Liver (tissue), 9 donors: ENCODE data around the gene PHF2. TPM values are rescaled to one million over a fixed set of nuclear protein-coding genes. Genes with fewer than 3 reads are reported as not detected.
A peak's percentile ranks its signal among the peaks of the same experiment; 100 is the strongest.

Experiments
- DNase-seq: peaks from one replicate; pipeline ENCODE4 v3.0.0-alpha.2; 2017; ENCODE audit warnings: low spot score
- H3K27ac ChIP-seq, 2 donors: one replicate each; pipeline ENCODE4 v1.7.0; 2013; ENCODE audit warnings: inconsistent platforms in 2 of 2, low read length in 2 of 2, control low read depth in 1 of 2, low read depth in 1 of 2, mild to moderate bottlenecking in 1 of 2
- H3K27me3 ChIP-seq, 4 donors: one replicate each; pipeline versions ENCODE4 v1.6.1 to v1.7.0; 2013; ENCODE audit warnings: low read length in 3 of 4, inconsistent platforms in 1 of 4, mild to moderate bottlenecking in 1 of 4, moderate library complexity in 1 of 4; ENCODE audit not compliant: control insufficient read depth in 4 of 4, insufficient read depth in 4 of 4
- H3K36me3 ChIP-seq, 4 donors: one replicate each; pipeline versions ENCODE4 v1.6.1 to v1.7.0; 2013; ENCODE audit warnings: low read length in 3 of 4, mild to moderate bottlenecking in 3 of 4, low read depth in 1 of 4, moderate library complexity in 1 of 4; ENCODE audit not compliant: control insufficient read depth in 4 of 4, insufficient read depth in 3 of 4
- H3K4me1 ChIP-seq, 4 donors: one replicate each; pipeline versions ENCODE4 v1.6.1 to v1.7.0; 2013; ENCODE audit warnings: low read length in 3 of 4, mild to moderate bottlenecking in 3 of 4, moderate library complexity in 1 of 4; ENCODE audit not compliant: control insufficient read depth in 4 of 4, insufficient read depth in 4 of 4
- H3K4me3 ChIP-seq, 3 donors: one replicate each; pipeline versions ENCODE4 v1.6.1 to v1.7.0; 2013; ENCODE audit warnings: low read length in 3 of 3, control low read depth in 1 of 3, low read depth in 1 of 3, mild to moderate bottlenecking in 1 of 3
- H3K9ac ChIP-seq, 2 donors: one replicate each; pipeline ENCODE4 v1.7.0; 2013; ENCODE audit warnings: low read length in 2 of 2, mild to moderate bottlenecking in 2 of 2, moderate library complexity in 2 of 2, control low read depth in 1 of 2, low read depth in 1 of 2
- H3K9me3 ChIP-seq, 4 donors: one replicate each; pipeline versions ENCODE4 v1.6.1 to v1.7.0; 2013; ENCODE audit warnings: low read length in 3 of 4; ENCODE audit not compliant: control insufficient read depth in 4 of 4
- ATF3 ChIP-seq: IDR thresholded peaks from 2 replicates; pipeline ENCODE4 v1.6.1; 2016; ENCODE audit warnings: antibody characterized with exemption
- CTCF ChIP-seq: fragments of 150-350 bp; IDR thresholded peaks from 2 replicates; pipeline ENCODE4 v1.5.1; 2017; ENCODE audit warnings: improper control_type of control experiment, low read depth, low read length; ENCODE audit not compliant: missing input control
- FOXA1 ChIP-seq: IDR thresholded peaks from 2 replicates; pipeline ENCODE4 v1.6.1; 2016; ENCODE audit warnings: antibody characterized with exemption
- FOXA2 ChIP-seq: IDR thresholded peaks from 2 replicates; pipeline ENCODE4 v1.6.1; 2016; ENCODE audit warnings: antibody characterized with exemption
- GABPA ChIP-seq, 2 donors: IDR thresholded peaks in 1 of 2; conservative IDR thresholded peaks in 1 of 2; 2 replicates each; pipeline ENCODE4 v1.6.1; 2016; ENCODE audit warnings: antibody characterized with exemption in 2 of 2, mild to moderate bottlenecking in 1 of 2, moderate library complexity in 1 of 2
- HNF4G ChIP-seq: IDR thresholded peaks from 2 replicates; pipeline ENCODE4 v1.6.1; 2016; ENCODE audit warnings: antibody characterized with exemption
- JUND ChIP-seq, 2 donors: IDR thresholded peaks; 2 replicates each; pipeline ENCODE4 v1.6.1; 2016; ENCODE audit warnings: antibody characterized with exemption in 2 of 2
- MAX ChIP-seq: IDR thresholded peaks from 2 replicates; pipeline ENCODE4 v1.6.1; 2016; ENCODE audit warnings: antibody characterized with exemption
- NR2F2 ChIP-seq: IDR thresholded peaks from 2 replicates; pipeline ENCODE4 v1.6.1; 2016; ENCODE audit warnings: antibody characterized with exemption
- RAD21 ChIP-seq, 2 donors: IDR thresholded peaks; 2 replicates each; pipeline ENCODE4 v1.6.1; 2016; ENCODE audit warnings: antibody characterized with exemption in 2 of 2, mild to moderate bottlenecking in 2 of 2
- RXRA ChIP-seq, 2 donors: IDR thresholded peaks; 2 replicates each; pipeline ENCODE4 v1.6.1; 2017 to 2018; ENCODE audit warnings: antibody characterized with exemption in 2 of 2, mild to moderate bottlenecking in 1 of 2
- SP1 ChIP-seq: IDR thresholded peaks from 2 replicates; pipeline ENCODE4 v1.6.1; 2018; ENCODE audit warnings: antibody characterized with exemption, mild to moderate bottlenecking
- TAF1 ChIP-seq: conservative IDR thresholded peaks from 2 replicates; pipeline ENCODE4 v1.6.1; 2016; ENCODE audit warnings: antibody characterized with exemption, mild to moderate bottlenecking
- YY1 ChIP-seq: IDR thresholded peaks from 2 replicates; pipeline ENCODE4 v1.6.1; 2016; ENCODE audit warnings: antibody characterized with exemption, mild to moderate bottlenecking
- WGBS: extraction: QIAGEN DNeasy Blood & Tissue Kit; methylation state at CpG from one replicate; pipeline ENCODE4 v1.1.7; 2013; 5-methylcytosine and 5-hydroxymethylcytosine counted together
- polyA plus RNA-seq, 2 donors: library from polyadenylated mRNA; stranded (reverse) in 1 of 2; unstranded in 1 of 2; fragments of 200-250 nt in 1 of 2; fragments of >200 nt in 1 of 2; fragmentation: Nextera tagmentation in 1 of 2; extraction: Ambion mirVana in 1 of 2; gene quantifications; one replicate each; pipeline versions ENCODE4 v1.2.1 to v1.2.3, GENCODE V29; 2013 to 2015
- total RNA-seq, 2 donors: library from RNA; depleted of rRNA; stranded (reverse); fragments of >200 nt; gene quantifications; one replicate each; pipeline ENCODE4 v1.2.3, GENCODE V29; 2014
- TF ChIP-seq, protein P1 (sequence below): IDR thresholded peaks from 2 replicates; pipeline ENCODE4 v1.6.1; 2016; ENCODE audit warnings: antibody characterized with exemption, mild to moderate bottlenecking
- TF ChIP-seq, protein P2 (sequence below): IDR thresholded peaks from 2 replicates; pipeline ENCODE4 v1.6.1; 2016; ENCODE audit warnings: antibody characterized with exemption
- donor health status: healthy.
- donor health status: healthy.
- donor health status: healthy.
- donor health status: healthy.
- donor health status: healthy.

Gene PHF2
- total and polyA plus RNA-seq, 4 donors, result 2.3 to 8.6 (median 6.7) TPM

DNA sequence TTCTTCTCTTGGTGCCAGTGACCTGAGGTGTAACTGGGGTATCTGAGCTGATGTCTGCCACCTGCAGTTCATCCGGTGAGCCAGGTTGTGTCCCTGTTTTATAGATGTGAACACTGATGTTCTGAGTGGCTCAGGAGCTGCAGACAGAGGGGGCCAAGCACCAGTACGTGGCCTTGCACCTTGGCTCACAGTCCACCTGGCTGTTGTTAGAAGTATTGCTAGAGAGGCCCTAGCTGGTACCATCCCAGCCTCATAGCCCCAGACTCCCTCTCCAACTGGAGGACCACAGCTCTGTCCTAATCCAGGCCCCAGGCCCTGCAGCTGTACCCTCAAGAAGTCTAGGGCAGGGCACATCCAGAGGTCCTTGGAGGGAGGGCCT is 16.2 kb downstream of the PHF2 start:
- Histone ChIP-seq H3K4me3 (no peak overlapping the region), H3K9ac (no peak overlapping the region), H3K27ac (no peak overlapping the region), H3K36me3 (no peaks in the 10 kb centered on the region), H3K4me1 (peaks cover 0 to 3% (median 0%) of the 10 kb centered on the region in 4 donors), H3K27me3 (no peaks in the 10 kb centered on the region), H3K9me3 (no peaks in the 10 kb centered on the region)
- 83% methylated on average over 2 of the region's 2 CpGs for WGBS
- no peak for TF ChIP-seq JUND (IDR thresholded peaks at IDR 0.05)
- no peak for TF ChIP-seq NR2F2
- TF ChIP-seq HNF4G, result no peak
- no peak for TF ChIP-seq CTCF
- TF ChIP-seq, protein P1, sequence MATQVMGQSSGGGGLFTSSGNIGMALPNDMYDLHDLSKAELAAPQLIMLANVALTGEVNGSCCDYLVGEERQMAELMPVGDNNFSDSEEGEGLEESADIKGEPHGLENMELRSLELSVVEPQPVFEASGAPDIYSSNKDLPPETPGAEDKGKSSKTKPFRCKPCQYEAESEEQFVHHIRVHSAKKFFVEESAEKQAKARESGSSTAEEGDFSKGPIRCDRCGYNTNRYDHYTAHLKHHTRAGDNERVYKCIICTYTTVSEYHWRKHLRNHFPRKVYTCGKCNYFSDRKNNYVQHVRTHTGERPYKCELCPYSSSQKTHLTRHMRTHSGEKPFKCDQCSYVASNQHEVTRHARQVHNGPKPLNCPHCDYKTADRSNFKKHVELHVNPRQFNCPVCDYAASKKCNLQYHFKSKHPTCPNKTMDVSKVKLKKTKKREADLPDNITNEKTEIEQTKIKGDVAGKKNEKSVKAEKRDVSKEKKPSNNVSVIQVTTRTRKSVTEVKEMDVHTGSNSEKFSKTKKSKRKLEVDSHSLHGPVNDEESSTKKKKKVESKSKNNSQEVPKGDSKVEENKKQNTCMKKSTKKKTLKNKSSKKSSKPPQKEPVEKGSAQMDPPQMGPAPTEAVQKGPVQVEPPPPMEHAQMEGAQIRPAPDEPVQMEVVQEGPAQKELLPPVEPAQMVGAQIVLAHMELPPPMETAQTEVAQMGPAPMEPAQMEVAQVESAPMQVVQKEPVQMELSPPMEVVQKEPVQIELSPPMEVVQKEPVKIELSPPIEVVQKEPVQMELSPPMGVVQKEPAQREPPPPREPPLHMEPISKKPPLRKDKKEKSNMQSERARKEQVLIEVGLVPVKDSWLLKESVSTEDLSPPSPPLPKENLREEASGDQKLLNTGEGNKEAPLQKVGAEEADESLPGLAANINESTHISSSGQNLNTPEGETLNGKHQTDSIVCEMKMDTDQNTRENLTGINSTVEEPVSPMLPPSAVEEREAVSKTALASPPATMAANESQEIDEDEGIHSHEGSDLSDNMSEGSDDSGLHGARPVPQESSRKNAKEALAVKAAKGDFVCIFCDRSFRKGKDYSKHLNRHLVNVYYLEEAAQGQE, result no peak
- no peak for TF ChIP-seq YY1
- TF ChIP-seq ATF3, result no peak
- no peak for TF ChIP-seq TAF1
- TF ChIP-seq GABPA (IDR thresholded peaks at IDR 0.05 in 1 of 2, conservative IDR thresholded peaks at IDR 0.05 in 1 of 2), result no peak
- TF ChIP-seq MAX, result no peak
- TF ChIP-seq RAD21 (IDR thresholded peaks at IDR 0.05), result no peak
- TF ChIP-seq FOXA1, result no peak
- TF ChIP-seq SP1, result no peak
- peak; percentile 26 for DNase-seq

DNA sequence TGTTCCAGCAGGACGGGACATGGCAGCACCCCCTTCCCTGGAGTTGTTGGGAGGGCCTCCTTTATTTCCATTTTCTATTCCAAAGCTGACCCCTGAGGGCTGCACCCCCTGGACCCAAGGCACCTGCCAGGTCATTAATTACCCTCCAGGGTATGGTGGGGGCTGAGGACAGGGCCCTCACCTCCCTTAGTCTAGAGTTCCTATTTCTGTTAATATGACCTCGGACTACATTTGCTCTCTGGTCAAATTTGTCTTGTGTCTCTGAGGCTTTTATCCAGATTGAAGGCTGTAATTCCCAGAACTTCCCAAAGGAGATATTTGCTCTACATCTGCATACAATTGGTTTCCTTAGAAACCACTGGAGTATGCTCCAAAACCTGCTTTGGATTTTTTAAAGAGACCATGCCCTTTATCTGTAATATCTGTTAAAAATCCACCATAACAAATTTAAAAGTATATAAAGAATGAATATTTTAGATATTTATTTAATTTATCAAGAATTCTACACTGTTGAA is 16.8 kb downstream of the PHF2 start:
- no peak overlapping the region for H3K4me3 ChIP-seq
- TF ChIP-seq RXRA (IDR thresholded peaks at IDR 0.05), result no peak
- no peak for TF ChIP-seq YY1
- TF ChIP-seq, protein P2, sequence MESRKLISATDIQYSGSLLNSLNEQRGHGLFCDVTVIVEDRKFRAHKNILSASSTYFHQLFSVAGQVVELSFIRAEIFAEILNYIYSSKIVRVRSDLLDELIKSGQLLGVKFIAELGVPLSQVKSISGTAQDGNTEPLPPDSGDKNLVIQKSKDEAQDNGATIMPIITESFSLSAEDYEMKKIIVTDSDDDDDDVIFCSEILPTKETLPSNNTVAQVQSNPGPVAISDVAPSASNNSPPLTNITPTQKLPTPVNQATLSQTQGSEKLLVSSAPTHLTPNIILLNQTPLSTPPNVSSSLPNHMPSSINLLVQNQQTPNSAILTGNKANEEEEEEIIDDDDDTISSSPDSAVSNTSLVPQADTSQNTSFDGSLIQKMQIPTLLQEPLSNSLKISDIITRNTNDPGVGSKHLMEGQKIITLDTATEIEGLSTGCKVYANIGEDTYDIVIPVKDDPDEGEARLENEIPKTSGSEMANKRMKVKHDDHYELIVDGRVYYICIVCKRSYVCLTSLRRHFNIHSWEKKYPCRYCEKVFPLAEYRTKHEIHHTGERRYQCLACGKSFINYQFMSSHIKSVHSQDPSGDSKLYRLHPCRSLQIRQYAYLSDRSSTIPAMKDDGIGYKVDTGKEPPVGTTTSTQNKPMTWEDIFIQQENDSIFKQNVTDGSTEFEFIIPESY, result no peak
- TF ChIP-seq, protein P1, result no peak
- no peak for TF ChIP-seq CTCF
- no peak for TF ChIP-seq ATF3
- TF ChIP-seq TAF1, result no peak
- TF ChIP-seq RAD21 (IDR thresholded peaks at IDR 0.05), result no peak
- no peak for TF ChIP-seq JUND (IDR thresholded peaks at IDR 0.05)
- no peak for TF ChIP-seq FOXA2
- TF ChIP-seq FOXA1, result no peak
- TF ChIP-seq GABPA (IDR thresholded peaks at IDR 0.05 in 1 of 2, conservative IDR thresholded peaks at IDR 0.05 in 1 of 2), result no peak
- no peaks in the 10 kb centered on the region for H3K36me3 ChIP-seq
- no peaks in the 10 kb centered on the region for H3K9me3 ChIP-seq
- H3K4me1 ChIP-seq, result peaks cover 0 to 3% (median 0%) of the 10 kb centered on the region in 4 donors
- DNase-seq, result no peak
- H3K9ac ChIP-seq, result no peak overlapping the region
- no peak overlapping the region for H3K27ac ChIP-seq
- WGBS, result 93% methylated on average over 2 of the region's 2 CpGs
- no peaks in the 10 kb centered on the region for H3K27me3 ChIP-seq
